Transverse colon (tissue), 3 donors: ENCODE data around the gene ERICH2.

ENCODE experiments used
- CTCF ChIP-seq, 5 experiments: fragments of 200-600 bp in 3 of 5; fragments of 450-650 bp in 2 of 5; sonication (generic) in 3 of 5; IDR thresholded peaks; 1 replicate in 2 of 5; 2 replicates in 3 of 5; pipeline ENCODE4 v1.5.1; 2016 to 2017; ENCODE audit warnings: antibody characterized with exemption in 5 of 5, inconsistent platforms in 3 of 5, mild to moderate bottlenecking in 2 of 5, moderate library complexity in 1 of 5
- POLR2A ChIP-seq: fragments of 450-650 bp; IDR thresholded peaks from one replicate; pipeline ENCODE4 v1.6.1; 2016; ENCODE audit warnings: antibody characterized with exemption, mild to moderate bottlenecking, moderate library complexity

GRCh38 chr2:170840717-170841210 lies 70.6 kb downstream of the ERICH2 start:
- TF ChIP-seq POLR2A (no peak), CTCF (IDR thresholded peaks at IDR 0.05) (no peak)
